DND-41 (cell line): Measurements from ENCODE around the gene BEST3.

Experiments
- CTCF ChIP-seq: IDR thresholded peaks from 2 replicates; pipeline ENCODE4 v1.5.1; 2012; ENCODE audit warnings: borderline replicate concordance, low read length, moderate library complexity, mild to moderate bottlenecking; ENCODE audit not compliant: poor library complexity, severe bottlenecking; ENCODE audit errors: extremely low read depth
- EZH2 ChIP-seq: IDR thresholded peaks from 3 replicates; pipeline ENCODE4 v1.6.1; 2012; ENCODE audit warnings: borderline replicate concordance, low read depth, mild to moderate bottlenecking, moderate library complexity, low read length, inconsistent platforms; ENCODE audit not compliant: severe bottlenecking

DNA sequence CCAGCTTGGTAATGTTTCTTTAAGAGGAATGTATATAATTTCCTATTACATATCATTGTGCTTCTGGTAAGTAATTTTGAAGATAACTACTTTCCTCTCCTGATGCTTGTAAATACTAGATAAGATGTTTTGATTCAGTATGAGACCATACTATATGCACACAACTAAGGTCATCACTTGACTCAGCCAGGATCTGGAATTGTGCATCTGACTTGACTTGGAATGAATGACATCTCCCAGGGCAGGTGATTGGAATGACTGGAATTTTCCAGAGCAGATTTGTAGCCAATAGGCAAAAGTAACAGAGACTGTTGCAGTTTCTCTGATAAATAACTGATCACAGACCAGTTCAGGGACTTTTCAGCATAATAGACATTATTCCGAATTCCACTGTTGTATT is 11.1 kb downstream of the BEST3 start:
- no peak for TF ChIP-seq CTCF
- no peak for TF ChIP-seq EZH2
